Measurements from ENCODE around the gene STK32B. TPM values are rescaled to one million over a fixed set of nuclear protein-coding genes. Genes with fewer than 3 reads are reported as not detected.

The STK32B gene
- total and polyA plus RNA-seq, 2 experiments from 2014 or later = 0.71 to 2.3 TPM

DNA sequence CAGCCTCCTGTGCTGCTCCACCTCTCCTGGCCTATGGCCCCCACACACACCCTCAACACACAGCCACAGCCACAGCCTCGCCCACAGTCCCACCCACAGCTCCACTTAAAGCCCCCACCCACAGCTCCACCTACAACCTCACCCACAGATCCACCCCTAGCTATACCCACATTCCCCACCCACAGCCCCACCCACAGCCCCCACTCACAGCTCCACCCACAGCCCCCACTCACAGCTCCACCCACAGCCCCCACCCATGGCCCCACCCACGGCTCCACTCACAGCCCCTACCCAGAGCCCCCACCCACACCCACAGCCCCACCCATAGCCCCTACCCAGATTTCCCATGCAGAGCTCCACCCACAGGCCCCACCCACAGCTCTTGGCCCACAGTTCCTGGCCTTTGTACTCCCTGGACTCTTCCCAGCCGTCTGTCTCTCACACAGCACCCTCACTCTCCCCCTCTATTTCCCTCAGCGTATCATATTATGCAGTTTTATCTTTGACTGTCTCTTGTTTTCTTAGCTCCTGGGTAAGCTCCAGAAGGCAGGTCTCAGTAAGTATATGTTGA is 334.5 kb downstream of the STK32B start:
- Histone ChIP-seq H3K36me3 (ENCODE audit: insufficient read depth) (no peaks in the 10 kb centered on the region), H3K4me2 (no peak overlapping the region), H3K4me3 (no peak overlapping the region), H3K4me1 (ENCODE audit: insufficient read depth) (no peaks in the 10 kb centered on the region), H4K20me1 (replicated peaks; ENCODE audit: insufficient read depth) (no peaks in the 10 kb centered on the region), H3K27me3 (ENCODE audit: insufficient read depth) (no peaks in the 10 kb centered on the region), H3K79me2 (replicated peaks; ENCODE audit: insufficient read depth) (no peaks in the 10 kb centered on the region), H3K9me2 (ENCODE audit: insufficient read depth) (no peaks in the 10 kb centered on the region), H3K27ac (ENCODE audit: low read depth) (no peak overlapping the region), H2AFZ (no peak overlapping the region), H3F3A (replicated peaks; ENCODE audit: low read depth) (no peaks in the 10 kb centered on the region)
- no peaks in the 10 kb centered on the region for H3K4me1 Mint-ChIP-seq
- H3K9me3 Mint-ChIP-seq = no peaks in the 10 kb centered on the region
- no peaks in the 10 kb centered on the region; the same call in 2 of the 3 replicates for H3K36me3 Mint-ChIP-seq (ENCODE audit: low read depth)
- ATAC-seq (no peak), DNase-seq (ENCODE audit: low spot score) (no peak)
- H3K27ac Mint-ChIP-seq = no peak overlapping the region
- TF ChIP-seq STAT1 (IDR thresholded peaks at IDR 0.05; ENCODE audit: unreplicated experiment) (no peak), CREB1 (CRISPR knock-in tag; IDR thresholded peaks at IDR 0.05; ENCODE audit: low read depth) (no peak), POLR2AphosphoS5 (IDR thresholded peaks at IDR 0.05; ENCODE audit: low read depth) (no peak), NANOG (IDR thresholded peaks at IDR 0.05; ENCODE audit: borderline replicate concordance) (no peak), ZNF331 (CRISPR knock-in tag; IDR thresholded peaks at IDR 0.05; ENCODE audit: low read depth) (no peak), EZH2 (IDR thresholded peaks at IDR 0.05; ENCODE audit: low read depth, unreplicated experiment) (no peak), EZH2phosphoT487 (IDR thresholded peaks at IDR 0.05; ENCODE audit: unreplicated experiment) (no peak)
- TF ChIP-seq, protein P1, sequence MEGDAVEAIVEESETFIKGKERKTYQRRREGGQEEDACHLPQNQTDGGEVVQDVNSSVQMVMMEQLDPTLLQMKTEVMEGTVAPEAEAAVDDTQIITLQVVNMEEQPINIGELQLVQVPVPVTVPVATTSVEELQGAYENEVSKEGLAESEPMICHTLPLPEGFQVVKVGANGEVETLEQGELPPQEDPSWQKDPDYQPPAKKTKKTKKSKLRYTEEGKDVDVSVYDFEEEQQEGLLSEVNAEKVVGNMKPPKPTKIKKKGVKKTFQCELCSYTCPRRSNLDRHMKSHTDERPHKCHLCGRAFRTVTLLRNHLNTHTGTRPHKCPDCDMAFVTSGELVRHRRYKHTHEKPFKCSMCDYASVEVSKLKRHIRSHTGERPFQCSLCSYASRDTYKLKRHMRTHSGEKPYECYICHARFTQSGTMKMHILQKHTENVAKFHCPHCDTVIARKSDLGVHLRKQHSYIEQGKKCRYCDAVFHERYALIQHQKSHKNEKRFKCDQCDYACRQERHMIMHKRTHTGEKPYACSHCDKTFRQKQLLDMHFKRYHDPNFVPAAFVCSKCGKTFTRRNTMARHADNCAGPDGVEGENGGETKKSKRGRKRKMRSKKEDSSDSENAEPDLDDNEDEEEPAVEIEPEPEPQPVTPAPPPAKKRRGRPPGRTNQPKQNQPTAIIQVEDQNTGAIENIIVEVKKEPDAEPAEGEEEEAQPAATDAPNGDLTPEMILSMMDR (conservative IDR thresholded peaks at IDR 0.05; ENCODE audit: low read depth in 2 of 2) = no peak
- TF ChIP-seq, protein P2, sequence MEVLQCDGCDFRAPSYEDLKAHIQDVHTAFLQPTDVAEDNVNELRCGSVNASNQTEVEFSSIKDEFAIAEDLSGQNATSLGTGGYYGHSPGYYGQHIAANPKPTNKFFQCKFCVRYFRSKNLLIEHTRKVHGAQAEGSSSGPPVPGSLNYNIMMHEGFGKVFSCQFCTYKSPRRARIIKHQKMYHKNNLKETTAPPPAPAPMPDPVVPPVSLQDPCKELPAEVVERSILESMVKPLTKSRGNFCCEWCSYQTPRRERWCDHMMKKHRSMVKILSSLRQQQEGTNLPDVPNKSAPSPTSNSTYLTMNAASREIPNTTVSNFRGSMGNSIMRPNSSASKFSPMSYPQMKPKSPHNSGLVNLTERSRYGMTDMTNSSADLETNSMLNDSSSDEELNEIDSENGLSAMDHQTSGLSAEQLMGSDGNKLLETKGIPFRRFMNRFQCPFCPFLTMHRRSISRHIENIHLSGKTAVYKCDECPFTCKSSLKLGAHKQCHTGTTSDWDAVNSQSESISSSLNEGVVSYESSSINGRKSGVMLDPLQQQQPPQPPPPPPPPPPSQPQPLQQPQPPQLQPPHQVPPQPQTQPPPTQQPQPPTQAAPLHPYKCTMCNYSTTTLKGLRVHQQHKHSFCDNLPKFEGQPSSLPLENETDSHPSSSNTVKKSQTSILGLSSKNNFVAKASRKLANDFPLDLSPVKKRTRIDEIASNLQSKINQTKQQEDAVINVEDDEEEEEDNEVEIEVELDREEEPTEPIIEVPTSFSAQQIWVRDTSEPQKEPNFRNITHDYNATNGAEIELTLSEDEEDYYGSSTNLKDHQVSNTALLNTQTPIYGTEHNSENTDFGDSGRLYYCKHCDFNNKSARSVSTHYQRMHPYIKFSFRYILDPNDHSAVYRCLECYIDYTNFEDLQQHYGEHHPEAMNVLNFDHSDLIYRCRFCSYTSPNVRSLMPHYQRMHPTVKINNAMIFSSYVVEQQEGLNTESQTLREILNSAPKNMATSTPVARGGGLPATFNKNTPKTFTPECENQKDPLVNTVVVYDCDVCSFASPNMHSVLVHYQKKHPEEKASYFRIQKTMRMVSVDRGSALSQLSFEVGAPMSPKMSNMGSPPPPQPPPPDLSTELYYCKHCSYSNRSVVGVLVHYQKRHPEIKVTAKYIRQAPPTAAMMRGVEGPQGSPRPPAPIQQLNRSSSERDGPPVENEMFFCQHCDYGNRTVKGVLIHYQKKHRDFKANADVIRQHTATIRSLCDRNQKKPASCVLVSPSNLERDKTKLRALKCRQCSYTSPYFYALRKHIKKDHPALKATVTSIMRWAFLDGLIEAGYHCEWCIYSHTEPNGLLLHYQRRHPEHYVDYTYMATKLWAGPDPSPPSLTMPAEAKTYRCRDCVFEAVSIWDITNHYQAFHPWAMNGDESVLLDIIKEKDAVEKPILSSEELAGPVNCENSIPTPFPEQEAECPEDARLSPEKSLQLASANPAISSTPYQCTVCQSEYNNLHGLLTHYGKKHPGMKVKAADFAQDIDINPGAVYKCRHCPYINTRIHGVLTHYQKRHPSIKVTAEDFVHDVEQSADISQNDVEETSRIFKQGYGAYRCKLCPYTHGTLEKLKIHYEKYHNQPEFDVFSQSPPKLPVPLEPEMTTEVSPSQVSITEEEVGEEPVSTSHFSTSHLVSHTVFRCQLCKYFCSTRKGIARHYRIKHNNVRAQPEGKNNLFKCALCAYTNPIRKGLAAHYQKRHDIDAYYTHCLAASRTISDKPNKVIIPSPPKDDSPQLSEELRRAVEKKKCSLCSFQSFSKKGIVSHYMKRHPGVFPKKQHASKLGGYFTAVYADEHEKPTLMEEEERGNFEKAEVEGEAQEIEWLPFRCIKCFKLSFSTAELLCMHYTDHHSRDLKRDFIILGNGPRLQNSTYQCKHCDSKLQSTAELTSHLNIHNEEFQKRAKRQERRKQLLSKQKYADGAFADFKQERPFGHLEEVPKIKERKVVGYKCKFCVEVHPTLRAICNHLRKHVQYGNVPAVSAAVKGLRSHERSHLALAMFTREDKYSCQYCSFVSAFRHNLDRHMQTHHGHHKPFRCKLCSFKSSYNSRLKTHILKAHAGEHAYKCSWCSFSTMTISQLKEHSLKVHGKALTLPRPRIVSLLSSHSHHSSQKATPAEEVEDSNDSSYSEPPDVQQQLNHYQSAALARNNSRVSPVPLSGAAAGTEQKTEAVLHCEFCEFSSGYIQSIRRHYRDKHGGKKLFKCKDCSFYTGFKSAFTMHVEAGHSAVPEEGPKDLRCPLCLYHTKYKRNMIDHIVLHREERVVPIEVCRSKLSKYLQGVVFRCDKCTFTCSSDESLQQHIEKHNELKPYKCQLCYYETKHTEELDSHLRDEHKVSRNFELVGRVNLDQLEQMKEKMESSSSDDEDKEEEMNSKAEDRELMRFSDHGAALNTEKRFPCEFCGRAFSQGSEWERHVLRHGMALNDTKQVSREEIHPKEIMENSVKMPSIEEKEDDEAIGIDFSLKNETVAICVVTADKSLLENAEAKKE (CRISPR knock-in tag; IDR thresholded peaks at IDR 0.05) = no peak
- TF ChIP-seq, protein P3, sequence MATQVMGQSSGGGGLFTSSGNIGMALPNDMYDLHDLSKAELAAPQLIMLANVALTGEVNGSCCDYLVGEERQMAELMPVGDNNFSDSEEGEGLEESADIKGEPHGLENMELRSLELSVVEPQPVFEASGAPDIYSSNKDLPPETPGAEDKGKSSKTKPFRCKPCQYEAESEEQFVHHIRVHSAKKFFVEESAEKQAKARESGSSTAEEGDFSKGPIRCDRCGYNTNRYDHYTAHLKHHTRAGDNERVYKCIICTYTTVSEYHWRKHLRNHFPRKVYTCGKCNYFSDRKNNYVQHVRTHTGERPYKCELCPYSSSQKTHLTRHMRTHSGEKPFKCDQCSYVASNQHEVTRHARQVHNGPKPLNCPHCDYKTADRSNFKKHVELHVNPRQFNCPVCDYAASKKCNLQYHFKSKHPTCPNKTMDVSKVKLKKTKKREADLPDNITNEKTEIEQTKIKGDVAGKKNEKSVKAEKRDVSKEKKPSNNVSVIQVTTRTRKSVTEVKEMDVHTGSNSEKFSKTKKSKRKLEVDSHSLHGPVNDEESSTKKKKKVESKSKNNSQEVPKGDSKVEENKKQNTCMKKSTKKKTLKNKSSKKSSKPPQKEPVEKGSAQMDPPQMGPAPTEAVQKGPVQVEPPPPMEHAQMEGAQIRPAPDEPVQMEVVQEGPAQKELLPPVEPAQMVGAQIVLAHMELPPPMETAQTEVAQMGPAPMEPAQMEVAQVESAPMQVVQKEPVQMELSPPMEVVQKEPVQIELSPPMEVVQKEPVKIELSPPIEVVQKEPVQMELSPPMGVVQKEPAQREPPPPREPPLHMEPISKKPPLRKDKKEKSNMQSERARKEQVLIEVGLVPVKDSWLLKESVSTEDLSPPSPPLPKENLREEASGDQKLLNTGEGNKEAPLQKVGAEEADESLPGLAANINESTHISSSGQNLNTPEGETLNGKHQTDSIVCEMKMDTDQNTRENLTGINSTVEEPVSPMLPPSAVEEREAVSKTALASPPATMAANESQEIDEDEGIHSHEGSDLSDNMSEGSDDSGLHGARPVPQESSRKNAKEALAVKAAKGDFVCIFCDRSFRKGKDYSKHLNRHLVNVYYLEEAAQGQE (IDR thresholded peaks at IDR 0.05; ENCODE audit: unreplicated experiment) = no peak
- H3K4me3 Mint-ChIP-seq = no peak overlapping the region
- H3K27me3 Mint-ChIP-seq (ENCODE audit: insufficient read depth, low read depth, poor library complexity) = peaks cover 1% of the 10 kb centered on the region
